Progenitor cell of endocrine pancreas (in vitro differentiated cells): ENCODE data around the gene MGAT5B. TPM values are rescaled to one million over a fixed set of nuclear protein-coding genes. Genes with fewer than 3 reads are reported as not detected.

ENCODE experiments used
- DNase-seq: peaks from one replicate; pipeline ENCODE4 v3.0.0; 2021; ENCODE audit warnings: low spot score; ENCODE audit not compliant: unreplicated experiment
- H3K27ac Mint-ChIP-seq: 2 replicates; pipeline ENCODE4 v1.8.0; 2021; ENCODE audit warnings: mild to moderate bottlenecking, moderate library complexity, mixed read lengths
- H3K27me3 Mint-ChIP-seq: 2 replicates; pipeline ENCODE4 v1.8.0; 2021; ENCODE audit warnings: mixed read lengths
- H3K36me3 Mint-ChIP-seq: 2 replicates; pipeline ENCODE4 v1.8.0; 2022; ENCODE audit warnings: mixed read lengths; ENCODE audit not compliant: insufficient read depth
- H3K4me1 Mint-ChIP-seq: 2 replicates; pipeline ENCODE4 v1.8.0; 2021; ENCODE audit warnings: low read depth, mixed read lengths
- H3K4me3 Mint-ChIP-seq: 2 replicates; pipeline ENCODE4 v1.8.0; 2021; ENCODE audit warnings: low read depth, mild to moderate bottlenecking, moderate library complexity, mixed read lengths
- H3K9me3 Mint-ChIP-seq: 2 replicates; pipeline ENCODE4 v1.8.0; 2021; ENCODE audit warnings: low read depth, mixed read lengths
- CTCF ChIP-seq: fragments of 200-600 bp; sonication (generic); IDR thresholded peaks from one replicate; pipeline ENCODE4 v1.5.0; 2021; ENCODE audit warnings: antibody characterized with exemption, mild to moderate bottlenecking; ENCODE audit not compliant: unreplicated experiment
- total RNA-seq: library from RNA; stranded (reverse); gene quantifications from 2 replicates; pipeline ENCODE4 v1.2.1, GENCODE V29; 2021

MGAT5B gene
- total RNA-seq, 1 donor from 2014 or later, result 2.8 TPM

DNA sequence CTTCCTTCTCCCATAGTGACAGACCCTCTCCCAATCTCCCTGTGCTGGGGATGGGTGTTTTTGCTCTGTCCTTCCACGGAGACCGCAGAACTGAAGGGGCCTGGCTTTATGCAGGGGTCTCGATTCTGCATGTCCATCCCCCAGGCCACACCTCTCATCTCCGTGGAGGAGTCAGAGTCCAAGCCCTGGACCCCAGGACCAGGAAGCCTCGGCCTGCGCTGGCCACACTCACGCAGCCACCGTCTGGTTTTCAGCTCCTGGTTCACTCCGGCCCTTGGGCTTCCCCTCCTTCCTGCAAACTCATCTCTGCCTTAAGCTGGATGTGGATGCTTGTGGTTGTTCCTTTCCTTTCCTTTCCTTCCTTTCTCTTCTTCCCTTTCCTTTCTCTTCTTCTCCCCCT is 90.8 kb downstream of the MGAT5B start:
- Mint-ChIP-seq H3K9me3 (no peaks in the 10 kb centered on the region), H3K27ac (no peak overlapping the region), H3K27me3 (peaks cover 41% of the 10 kb centered on the region), H3K4me1 (no peaks in the 10 kb centered on the region), H3K4me3 (no peak overlapping the region), H3K36me3 (no peaks in the 10 kb centered on the region)
- no peak for TF ChIP-seq CTCF
- no peak for DNase-seq

- H3K4me3 Mint-ChIP-seq, result no peak overlapping the region
- no peaks in the 10 kb centered on the region for H3K4me1 Mint-ChIP-seq
- H3K36me3 Mint-ChIP-seq, result no peaks in the 10 kb centered on the region
- H3K9me3 Mint-ChIP-seq, result no peaks in the 10 kb centered on the region
- DNase-seq, result no peak
- TF ChIP-seq CTCF, result no peak
- no peak overlapping the region for H3K27ac Mint-ChIP-seq
- H3K27me3 Mint-ChIP-seq, result peaks cover 46% of the 10 kb centered on the region
These were observed 93.7 kb downstream of the MGAT5B start for GRCh38 chr17:76961869-76962268.

DNA sequence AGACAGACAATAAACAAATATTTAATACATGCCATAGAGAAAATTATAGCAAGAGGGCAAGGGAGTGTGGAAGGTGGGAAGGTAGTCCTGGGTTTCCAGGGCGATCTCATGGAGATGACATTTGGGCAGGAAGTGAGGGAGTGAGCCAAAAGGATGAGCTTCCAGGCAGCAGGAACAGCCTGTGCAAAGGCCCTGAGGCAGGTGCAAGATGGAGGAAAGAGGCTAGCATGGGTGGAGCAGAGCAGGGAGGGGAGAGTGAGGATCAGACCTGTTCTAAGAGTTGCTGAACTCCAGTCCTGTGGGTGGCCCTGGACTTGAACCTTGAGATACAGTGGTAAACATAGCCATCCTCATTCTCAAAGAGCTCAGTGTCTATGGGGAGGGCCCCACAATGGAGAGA is 94.7 kb downstream of the MGAT5B start:
- Mint-ChIP-seq H3K4me1 (no peaks in the 10 kb centered on the region), H3K27me3 (peaks cover 43% of the 10 kb centered on the region), H3K27ac (no peak overlapping the region), H3K36me3 (no peaks in the 10 kb centered on the region), H3K9me3 (no peaks in the 10 kb centered on the region), H3K4me3 (no peak overlapping the region)
- TF ChIP-seq CTCF, result no peak
- no peak for DNase-seq

- peaks cover 8% of the 10 kb centered on the region for H3K4me1 Mint-ChIP-seq
- no peak overlapping the region for H3K4me3 Mint-ChIP-seq
- DNase-seq, result no peak
- no peak for TF ChIP-seq CTCF
- H3K27me3 Mint-ChIP-seq, result peaks cover 30% of the 10 kb centered on the region
- no peaks in the 10 kb centered on the region for H3K9me3 Mint-ChIP-seq
- H3K36me3 Mint-ChIP-seq, result no peaks in the 10 kb centered on the region
- H3K27ac Mint-ChIP-seq, result no peak overlapping the region
These were observed 97.8 kb downstream of the MGAT5B start for GRCh38 chr17:76966016-76966415.

GRCh38 chr17:76966486-76967181 is 98.4 kb downstream of the MGAT5B start:
- H3K36me3 Mint-ChIP-seq, result no peaks in the 10 kb centered on the region
- peaks cover 8% of the 10 kb centered on the region for H3K4me1 Mint-ChIP-seq
- H3K4me3 Mint-ChIP-seq, result no peak overlapping the region
- no peak for DNase-seq
- no peak for TF ChIP-seq CTCF
- peaks cover 35% of the 10 kb centered on the region for H3K27me3 Mint-ChIP-seq
- H3K9me3 Mint-ChIP-seq, result no peaks in the 10 kb centered on the region
- no peak overlapping the region for H3K27ac Mint-ChIP-seq
